HG02678 (cell line): ENCODE results near the gene KIF17.
"Not testable (repeated sequence)": the region's sequence is repeated elsewhere in the genome, so short reads cannot be mapped to it uniquely, and the experiment has no call there.

Experiments
- ATAC-seq: cut with Tn5 transposase; IDR thresholded peaks from one replicate; pipeline ENCODE4 v1.9.1; 2021; ENCODE audit warnings: mild to moderate bottlenecking, moderate library complexity; ENCODE audit not compliant: unreplicated experiment

Gene KIF17

DNA sequence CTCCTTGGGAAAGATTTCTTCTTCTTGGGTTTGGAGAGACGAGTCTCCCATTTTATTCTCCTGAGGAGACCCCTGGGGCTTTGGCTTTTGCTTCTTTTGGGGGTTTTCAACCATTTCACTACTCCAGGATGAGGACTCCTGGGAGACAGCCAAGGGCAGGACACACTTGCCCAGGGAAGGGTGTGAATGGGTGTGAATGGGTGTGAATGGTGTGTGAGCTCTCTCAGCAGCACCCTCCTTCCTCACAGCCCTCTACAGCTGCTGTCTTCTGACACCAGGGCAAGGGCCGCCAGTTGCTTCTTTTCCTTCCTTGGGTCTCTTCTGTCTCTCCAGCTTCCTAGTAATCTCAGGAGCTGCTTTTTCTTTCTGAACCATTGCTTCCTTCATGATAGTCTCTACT lies 24.2 kb downstream of the KIF17 start:
- no peak for ATAC-seq

DNA sequence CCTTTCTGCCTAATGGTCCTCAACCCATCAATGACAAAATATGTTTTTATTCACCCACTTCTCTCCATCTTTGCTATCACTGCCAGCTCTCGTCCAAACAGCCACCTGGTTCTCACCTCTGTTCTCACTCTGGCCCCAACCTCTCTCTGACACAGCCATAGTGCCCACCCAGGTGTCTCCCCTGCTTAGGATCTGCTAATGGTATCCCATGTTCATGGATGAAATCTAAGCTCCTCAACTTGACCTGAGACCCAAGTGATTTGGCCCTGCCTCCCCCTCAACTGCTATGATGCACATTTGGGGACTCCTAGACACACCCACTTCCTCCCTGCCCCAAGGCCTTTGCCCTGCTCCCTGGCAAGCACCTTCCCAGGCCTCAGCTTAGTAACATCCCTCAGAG lies 25.9 kb downstream of the KIF17 start:
- ATAC-seq, result no peak

DNA sequence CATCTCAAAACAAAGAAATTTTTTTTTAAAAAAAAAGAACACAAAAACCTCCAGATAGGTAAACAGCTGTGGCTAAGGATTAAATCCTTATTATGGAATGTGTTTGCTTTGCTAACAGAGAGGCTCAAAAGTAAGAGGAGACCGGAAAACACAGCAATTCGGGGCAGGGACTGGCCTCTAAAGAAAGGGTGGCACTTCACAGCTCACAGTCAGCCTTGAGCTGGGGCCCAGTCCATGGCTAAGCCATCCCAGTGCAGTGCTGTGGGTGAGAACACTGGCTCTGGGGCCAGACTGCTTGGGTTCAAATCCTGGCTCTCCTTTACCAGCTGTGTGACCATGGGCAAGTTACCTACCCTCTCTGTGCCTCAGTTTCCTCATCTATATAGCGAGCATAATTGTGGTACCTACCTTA lies 28.2 kb downstream of the KIF17 start:
- ATAC-seq, result no peak

DNA sequence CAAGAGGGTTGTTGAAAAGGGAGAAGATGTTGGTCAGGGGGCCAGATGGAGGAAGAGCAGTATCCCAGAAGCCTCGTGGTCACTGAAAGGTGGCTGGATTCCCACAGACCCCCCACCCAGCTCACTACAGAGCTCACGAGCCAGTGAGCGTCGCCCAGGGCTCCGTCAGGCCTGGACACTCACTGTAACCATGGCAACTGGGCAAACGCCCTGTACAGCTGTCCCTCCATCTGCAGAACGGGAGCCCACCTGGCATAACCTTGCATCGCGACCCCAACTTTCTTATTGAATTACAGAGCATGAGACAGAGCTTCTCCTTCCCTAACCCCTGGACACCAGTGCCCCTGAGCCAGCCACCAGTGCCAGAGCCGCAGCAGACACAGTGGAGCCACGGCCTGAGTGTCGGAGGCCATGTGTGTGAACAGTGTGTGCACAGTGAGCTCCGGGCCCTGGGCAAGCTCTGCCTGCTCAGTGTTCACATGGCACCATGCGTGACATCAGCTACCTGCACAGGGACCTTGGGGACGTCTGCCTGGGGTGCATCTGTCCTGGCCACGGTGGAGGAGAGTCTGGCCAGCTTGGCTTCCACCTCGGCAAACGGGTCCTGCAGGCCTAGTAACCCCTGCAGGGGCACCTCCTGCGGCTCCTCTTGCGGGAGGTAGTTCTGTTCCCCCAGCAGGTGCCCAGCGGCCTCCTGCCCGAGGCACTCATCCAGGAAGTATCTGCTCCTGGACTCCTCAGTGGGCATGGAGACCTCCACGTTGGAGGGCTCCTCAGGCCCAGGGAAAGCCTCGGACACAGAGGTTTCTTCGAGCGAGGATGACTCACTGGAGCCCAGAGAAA lies 30.7 kb downstream of the KIF17 start:
- ATAC-seq, result no peak

DNA sequence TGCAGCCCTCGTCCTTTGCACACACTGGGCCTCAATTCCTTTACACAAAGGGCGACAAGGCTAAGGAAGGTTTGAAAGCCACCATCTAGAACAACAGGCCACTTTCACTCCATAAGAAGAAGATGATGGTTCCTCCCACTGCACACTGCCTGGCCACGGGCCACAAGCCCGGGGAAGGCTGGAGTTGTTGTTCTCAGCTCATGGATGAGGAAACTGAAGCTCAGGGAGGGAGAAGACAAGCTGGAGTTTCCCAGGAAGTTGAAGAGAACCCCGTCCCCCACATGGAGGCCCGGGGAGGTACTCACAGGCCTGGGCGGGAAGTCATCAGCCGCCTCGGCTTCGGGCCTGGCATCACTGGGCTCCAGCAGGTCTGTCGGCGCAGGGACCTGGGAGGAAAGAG lies 32.1 kb downstream of the KIF17 start:
- no peak for ATAC-seq

DNA sequence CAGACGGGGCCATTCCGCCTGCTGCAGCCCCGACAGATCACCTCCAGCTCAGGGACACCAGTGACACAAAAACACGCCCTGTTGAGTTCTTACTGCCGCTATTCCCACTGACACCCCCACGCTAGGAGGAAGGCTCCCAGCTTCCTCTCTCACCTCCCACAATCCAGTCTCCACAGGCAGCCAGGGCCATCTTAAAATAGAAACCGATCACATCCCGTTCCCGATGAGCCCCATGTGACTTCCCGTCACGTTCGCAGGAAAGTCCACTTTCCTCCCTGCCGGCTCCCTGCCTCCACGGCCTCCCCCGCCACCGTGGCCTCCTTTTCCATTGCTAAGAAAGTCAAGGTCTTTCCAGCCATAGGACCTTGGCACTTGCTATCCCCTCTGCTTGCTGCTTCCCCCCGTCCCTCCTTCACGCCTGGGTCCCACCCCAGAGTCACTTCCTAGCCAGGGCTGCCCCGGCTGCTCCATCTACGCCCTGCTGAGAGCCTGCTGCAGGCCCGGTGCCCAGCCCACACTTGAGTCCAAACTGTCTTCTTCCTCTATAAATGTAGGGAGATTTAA lies 32.6 kb downstream of the KIF17 start:
- no peak for ATAC-seq

DNA sequence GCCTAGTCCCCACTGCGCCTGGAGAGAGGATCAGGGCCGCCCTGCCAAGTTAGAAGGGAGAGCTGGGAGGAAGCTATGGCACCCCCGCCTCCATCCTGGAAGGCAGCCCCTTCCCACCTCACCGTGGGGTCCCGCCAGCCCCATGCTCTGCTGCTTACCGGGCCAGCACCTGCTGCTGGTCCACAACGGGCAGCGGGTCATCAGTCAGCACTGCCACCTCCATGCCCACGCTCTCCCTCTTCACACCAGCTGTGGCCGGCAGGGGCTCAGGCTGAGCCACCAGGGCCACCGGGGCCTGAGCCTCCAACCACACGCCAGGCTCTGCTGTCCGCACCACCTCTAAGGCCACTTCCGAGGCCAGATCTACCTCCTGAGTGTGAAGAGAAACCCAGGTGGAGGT lies 33.2 kb downstream of the KIF17 start:
- no peak for ATAC-seq

DNA sequence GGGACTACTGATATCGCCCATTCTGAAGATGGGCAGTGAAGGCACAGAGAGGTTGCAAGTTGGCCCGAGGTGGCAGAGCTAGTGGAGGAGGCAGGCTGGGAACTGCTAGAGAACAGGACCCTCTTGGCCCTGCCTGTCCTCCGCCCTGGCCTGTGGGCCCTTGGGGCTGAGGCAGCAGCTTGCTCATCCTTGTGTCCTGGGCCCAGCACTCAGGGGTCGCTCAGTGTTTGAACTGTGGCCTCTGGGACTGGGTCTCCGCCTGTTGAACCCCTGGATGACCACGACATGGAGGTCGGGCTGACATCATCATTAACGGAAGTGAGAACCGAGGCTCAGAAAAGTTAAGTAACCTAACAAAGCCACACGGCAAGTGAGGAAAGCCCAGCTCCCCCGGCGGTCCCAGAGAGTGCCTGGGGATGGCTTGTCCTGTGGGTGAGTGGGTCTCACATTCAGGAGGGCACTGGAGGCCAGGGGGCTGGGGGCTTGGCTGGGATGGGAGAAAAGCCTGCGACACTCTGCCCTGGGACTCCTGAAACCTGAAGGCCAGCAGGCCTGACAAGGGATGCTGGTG lies 33.7 kb downstream of the KIF17 start:
- ATAC-seq, result no peak

DNA sequence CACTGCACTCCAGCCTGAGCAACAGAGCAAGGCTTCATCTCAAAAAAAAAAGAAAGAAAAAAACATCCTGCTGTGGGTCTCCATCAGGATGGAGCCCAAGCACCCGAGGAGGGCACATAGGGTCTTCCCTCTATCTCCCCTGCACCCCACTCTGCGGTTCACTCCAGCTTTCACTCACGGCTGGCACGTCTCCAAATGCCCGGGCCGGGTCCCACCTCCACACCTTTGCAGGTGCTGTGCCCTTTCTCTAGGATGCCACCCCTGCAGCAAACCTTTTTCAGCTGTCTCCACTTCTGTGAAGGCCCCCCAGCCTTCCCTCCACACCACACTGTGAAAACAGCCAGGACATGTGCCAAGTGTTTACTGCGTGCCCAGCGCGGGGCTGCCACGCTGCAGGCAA lies 34.2 kb downstream of the KIF17 start:
- no peak for ATAC-seq

DNA sequence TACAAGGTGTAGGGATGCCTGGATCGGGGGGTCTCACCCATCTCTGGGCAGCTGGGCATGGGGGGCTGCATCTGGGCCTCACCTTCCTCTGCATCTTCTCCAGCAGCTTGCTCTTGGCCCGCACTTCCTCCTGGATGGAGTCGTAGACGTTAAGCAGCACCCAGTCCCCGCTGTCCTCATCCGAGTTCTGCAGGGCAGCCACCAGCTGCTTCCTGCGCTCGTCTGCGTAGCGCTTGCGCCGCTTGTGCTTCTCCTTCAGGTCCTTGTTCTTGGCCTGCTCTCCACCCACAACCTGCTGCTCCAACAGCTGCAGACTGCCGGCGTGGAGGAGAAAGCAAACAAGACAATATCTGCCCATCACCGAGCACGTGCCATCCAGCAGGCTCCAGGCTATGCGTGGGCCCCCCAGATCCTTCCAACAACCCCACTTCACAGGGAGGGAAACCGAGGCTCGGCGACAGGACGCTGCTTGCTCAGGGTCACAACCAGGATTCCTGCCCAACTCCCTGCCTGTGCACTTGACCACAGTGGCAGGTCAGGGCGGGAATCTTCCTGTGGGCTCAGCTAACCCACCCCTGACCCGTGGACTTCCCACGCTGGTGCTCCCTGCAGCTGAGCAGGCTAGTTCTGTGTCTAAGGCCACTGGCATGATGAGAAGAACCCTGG lies 35.1 kb downstream of the KIF17 start:
- ATAC-seq, result no peak

DNA sequence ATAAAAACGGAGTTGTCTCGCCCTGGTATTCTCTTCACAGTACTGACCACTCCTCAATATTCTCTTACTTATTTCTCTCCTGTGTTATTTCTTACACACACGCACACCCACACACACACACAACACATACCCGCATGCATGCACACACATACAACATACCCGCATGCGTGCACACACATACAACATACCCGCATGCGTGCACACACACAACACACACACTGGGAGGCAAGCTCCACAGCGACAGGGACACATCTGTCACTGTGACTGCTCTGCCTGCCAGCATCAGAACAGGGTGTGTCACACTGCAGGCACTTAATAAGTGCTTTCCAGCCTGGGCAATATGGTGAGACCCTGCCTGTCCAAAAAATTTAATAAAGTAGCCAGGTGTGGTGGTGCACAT lies 35.8 kb downstream of the KIF17 start:
- ATAC-seq, result no peak

DNA sequence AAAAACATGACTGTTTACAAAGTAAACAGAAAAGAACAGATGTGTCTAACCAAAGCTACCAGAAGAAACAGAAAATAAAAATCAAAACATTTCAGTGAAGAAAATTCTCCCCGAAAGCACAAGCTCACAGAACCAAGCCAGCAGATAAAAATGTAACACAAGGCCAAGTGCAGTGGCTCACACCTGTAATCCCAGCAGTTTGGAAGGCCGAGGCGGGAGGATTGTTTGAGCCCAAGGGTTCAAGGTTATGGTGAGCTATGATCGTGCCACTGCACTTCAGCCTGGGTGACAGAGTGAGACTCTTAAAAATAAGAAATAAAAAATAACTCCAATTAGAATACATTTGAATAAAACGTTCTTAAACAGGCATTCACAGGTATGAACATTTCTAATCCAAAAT lies 37.5 kb downstream of the KIF17 start:
- ATAC-seq, result no peak

DNA sequence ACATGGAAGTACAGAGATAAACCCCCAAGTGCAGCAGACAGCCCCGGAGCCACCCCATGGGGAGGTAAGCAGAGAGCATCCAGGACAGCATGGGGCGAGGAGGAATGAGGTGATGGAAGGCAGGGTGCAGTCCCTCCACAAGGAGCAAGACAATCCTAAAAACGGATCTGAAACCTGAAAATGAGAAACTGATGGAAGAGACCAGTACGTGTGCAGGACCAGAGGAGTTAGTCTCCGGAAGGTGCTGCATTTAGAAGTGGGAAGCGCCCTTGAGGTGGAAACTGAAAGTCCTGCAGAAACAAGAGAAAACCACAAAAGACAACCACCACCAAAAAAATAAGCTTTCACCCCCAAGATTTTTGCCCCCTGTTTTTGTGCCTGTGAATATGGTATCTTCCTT lies 39.2 kb downstream of the KIF17 start:
- ATAC-seq, result no peak

DNA sequence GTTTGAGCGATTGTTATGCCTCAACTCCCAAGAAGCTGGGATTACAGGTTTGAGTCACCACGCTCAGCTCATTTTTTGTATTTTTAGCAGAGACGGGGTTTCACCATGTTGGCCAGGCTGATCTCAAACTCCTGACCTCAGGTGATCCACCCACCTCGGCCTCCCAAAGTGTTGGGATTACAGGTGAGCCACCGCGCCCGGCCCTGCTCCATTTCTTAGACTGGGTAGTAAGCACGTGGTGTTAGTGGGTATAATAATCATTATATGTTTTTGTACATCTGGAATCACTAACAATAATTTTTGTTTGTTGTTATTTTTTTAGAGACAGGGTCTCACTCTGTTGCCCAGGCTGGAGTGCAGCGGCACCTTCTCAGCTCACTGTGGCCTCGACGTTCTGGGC lies 44.2 kb downstream of the KIF17 start:
- not testable (repeated sequence) for ATAC-seq

DNA sequence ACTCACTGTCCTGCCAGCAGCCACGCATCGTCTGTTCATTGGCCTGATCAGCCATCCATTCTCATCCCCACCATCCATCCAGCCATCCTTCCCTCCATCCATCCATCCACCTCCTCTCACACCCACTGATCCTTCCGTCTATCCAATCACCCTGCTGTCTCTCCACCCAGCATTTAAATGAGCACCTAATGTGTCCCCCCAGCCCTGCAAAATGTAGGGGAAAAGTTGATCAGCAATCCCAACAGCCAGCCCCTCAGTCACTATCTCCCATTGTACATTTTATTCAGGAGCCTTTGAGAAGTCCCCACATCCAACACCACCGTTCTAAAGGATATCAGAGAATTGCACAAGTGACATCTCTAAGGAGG lies 45.6 kb downstream of the KIF17 start:
- no peak for ATAC-seq

DNA sequence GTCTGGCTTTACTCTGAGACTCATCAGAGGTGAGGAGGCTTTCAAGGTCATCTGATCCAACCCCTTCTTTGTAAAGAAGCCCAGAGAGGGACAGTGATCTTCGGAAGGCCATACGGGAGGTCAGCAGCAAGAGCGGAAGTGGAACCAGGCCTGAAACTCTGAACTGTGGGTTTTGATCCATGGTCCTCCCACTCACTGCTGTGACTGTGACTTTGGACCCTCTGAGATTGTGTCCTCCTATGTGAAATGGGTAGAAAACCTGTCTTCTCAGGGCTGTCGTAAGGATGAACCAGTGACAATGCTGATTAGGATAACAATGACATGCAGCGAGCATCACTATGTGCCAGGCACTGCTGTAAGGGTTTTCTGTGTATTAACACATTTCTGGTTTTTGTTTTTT lies 46.9 kb downstream of the KIF17 start:
- no peak for ATAC-seq

DNA sequence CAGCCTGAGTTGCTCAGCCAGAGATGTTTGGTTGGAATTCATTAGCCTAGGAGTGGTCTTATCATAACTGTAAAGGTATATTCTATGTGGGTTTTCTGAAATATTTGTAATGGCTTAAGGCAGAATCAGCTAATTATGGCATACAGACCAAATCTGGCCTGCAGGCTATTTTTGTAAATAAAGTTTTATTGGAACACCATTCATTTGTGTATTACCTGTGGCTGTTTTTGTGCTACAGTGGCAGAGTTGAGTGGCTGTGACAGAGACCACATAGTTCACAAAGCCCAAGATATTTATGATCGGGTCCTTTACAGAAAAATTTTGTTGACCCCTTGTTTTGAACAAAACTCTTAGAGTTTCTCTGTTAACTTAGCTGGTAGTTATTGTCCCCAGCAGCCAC lies 49.2 kb downstream of the KIF17 start:
- ATAC-seq, result no peak

DNA sequence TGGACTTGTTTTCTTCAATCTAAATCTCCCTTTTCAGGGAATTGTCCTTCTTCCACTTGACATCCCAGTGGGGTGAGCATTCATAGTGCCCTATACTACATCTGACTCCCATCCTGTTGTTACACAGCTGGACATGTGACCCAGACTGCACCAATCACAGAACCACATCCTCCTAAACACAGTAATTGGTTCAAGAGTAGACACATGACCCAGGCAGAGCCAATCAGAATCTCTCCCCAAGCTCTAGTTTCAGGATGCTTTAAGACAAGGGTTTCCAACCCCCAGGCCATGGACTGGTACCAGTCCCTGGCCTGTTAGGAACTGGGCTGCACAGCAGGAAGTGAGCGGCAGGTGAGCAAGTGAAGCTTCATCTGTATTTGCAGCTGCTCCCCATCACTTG lies 51.0 kb downstream of the KIF17 start:
- no peak for ATAC-seq

DNA sequence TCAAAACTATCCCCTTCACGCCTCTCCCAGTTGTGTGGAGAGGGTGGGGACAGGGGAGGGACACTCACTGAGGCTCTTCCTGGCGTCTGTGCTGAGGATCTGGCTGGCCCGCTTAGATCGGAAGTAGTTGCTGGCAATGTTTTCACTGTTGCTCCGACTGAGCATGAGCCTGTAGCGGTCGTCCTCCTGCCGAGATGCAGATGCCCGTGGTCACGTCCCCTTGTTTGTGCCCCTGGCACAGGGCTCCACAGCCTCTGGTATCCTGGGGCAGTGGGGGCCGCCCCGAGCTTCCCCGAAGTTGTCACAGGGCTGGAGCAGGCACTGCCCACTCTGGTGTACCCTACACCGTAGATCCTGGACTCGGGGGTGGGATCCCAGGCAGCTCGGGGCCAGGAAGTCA lies 51.7 kb downstream of the KIF17 start:
- ATAC-seq, result no peak

DNA sequence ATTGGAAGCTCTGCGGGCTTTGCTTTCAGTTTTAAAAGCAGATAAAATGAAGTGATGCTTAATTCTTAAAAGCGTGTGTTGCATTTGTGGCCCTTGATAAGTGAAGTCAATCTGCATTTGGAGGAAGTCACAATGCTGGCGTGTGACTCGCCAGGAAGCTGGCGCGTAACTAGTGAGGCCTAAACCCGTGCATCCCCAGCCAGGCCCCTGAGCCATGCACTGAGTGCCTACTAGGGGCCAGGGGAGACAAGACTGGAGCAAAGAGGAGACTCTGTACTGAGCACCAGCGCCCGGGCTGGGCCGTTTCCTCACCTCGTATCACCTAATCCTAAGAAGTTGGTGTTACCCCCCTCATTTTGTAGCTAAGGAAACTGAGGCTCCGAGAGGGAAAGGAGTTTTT lies 52.1 kb downstream of the KIF17 start:
- ATAC-seq, result no peak

DNA sequence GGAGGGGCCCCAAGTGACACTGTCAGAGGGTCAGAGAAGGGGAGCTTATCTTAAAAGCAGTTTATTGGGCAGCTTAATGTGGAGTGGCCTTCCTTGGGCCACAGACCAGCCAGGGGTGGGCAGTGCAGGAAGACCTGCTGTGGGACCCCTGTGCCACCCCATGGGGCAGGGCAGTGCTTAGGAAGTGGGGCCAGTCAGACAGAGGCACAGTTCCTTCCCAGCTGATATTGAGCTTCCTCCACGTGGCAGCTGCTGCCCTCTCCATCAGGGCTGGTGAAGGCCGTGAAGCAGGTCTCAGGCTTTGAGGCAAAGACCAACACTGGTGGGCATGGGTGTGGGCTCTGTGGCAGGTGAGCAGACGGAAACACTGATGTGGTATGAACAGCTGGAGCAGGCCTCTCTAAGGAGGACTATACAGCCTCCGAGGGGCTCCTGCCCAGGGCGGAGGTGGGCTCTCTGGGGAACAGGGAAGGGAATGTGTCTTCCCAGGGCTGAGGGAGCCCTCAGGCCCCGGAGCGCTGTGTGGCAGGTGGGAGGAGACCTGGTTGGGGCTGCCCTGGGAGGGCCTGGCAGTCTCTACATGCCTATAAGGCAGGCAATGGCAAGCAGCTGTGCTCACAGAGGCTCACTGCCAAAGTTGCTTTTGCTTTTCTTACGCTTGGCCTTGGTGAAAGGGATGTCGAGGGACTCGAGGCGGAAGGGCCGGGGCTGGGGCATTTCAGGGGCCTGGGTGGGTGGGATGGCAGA lies 53.7 kb downstream of the KIF17 start:
- no peak for ATAC-seq
